Measurements from ENCODE around the gene ZNF189.

DNA sequence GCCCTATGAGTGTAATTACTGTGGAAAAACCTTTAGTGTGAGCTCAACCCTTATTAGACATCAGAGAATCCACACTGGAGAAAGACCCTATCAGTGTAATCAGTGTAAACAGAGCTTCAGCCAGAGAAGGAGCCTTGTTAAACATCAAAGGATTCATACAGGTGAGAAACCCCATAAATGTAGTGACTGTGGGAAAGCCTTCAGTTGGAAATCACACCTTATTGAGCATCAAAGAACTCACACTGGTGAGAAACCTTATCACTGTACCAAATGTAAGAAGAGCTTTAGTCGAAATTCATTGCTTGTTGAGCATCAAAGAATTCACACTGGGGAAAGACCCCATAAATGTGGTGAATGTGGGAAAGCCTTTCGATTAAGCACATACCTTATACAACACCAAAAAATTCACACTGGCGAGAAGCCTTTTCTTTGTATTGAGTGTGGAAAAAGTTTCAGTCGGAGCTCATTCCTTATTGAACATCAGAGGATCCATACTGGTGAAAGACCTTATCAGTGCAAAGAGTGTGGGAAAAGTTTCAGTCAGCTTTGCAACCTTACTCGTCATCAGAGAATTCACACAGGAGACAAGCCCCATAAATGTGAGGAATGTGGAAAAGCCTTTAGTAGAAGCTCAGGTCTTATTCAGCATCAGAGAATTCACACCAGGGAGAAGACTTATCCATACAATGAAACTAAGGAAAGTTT, 9.9 kb downstream of the ZNF189 start:
- TF ChIP-seq, protein P1, sequence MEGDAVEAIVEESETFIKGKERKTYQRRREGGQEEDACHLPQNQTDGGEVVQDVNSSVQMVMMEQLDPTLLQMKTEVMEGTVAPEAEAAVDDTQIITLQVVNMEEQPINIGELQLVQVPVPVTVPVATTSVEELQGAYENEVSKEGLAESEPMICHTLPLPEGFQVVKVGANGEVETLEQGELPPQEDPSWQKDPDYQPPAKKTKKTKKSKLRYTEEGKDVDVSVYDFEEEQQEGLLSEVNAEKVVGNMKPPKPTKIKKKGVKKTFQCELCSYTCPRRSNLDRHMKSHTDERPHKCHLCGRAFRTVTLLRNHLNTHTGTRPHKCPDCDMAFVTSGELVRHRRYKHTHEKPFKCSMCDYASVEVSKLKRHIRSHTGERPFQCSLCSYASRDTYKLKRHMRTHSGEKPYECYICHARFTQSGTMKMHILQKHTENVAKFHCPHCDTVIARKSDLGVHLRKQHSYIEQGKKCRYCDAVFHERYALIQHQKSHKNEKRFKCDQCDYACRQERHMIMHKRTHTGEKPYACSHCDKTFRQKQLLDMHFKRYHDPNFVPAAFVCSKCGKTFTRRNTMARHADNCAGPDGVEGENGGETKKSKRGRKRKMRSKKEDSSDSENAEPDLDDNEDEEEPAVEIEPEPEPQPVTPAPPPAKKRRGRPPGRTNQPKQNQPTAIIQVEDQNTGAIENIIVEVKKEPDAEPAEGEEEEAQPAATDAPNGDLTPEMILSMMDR (conservative IDR thresholded peaks at IDR 0.05; ENCODE audit: low read length): no peak
- no peak for TF ChIP-seq EZH2phosphoT487 (IDR thresholded peaks at IDR 0.05; ENCODE audit: borderline replicate concordance)

Measured in Loucy (cell line).